Activated CD4-positive, alpha-beta T cell treated with anti-CD3 and anti-CD28 coated beads, Interleukin-2, amount 50 U/mL, for 48 hours (primary cell): ENCODE results near the gene AGTPBP1.
"Not testable (repeated sequence)": the region's sequence is repeated elsewhere in the genome, so short reads cannot be mapped to it uniquely, and the experiment has no call there.

Source experiments
- DNase-seq, 2 experiments: peaks; one replicate each; pipeline ENCODE4 v3.0.0-alpha.2; 2020

Gene AGTPBP1

GRCh38 chr9:85741875-85742596, at the start of gene AGTPBP1:
Gene AGTPBP1, minus strand, starts transcription at chr9:85741954. Its CDS starts 29,421 bp downstream, at chr9:85712533.
- peak; percentile 96 to 97 for DNase-seq

DNA sequence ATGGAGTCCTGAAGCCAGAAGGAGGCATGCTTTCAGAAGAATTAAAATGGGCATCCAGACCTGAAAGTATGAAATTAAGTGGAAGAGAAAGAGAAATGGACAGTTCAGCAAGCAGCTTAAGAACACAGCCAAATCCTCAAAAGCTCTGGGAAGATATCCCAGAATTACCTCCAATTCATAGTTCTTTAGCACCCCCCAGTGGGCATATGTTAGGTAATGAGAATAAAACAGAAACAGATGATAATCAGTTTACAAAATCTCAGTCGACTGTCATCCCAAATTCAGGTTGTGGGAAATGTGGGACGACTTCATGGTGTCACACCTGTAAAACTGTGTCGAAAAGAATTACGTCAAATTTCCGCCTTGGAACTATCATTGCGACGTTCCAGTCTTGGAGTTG, 44.4 kb upstream of the AGTPBP1 start:
- DNase-seq = not testable (repeated sequence)

DNA sequence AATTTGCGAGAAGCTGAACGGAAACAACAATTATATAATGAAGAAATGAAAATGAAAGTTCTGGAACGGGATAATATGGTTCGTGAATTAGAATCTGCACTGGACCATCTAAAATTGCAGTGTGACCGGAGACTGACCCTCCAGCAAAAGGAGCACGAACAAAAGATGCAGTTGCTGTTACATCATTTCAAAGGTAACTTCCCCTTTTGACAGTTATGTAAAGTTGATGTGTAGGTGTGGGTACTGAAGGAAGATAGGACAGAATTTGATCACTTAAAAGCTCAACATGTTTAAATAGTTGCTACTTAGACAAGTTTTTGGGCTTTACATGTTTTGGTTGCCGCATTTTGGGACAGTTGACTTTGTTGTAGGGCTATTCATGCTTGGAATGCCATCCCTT, 32.1 kb upstream of the AGTPBP1 start:
- DNase-seq = not testable (repeated sequence)

- DNase-seq = not testable (repeated sequence)
Observed at GRCh38 chr9:85761802-85762201, 20.0 kb upstream of the AGTPBP1 start.

GRCh38 chr9:85757716-85758115, 16.0 kb upstream of the AGTPBP1 start:
- not testable (repeated sequence) for DNase-seq

- DNase-seq = not testable (repeated sequence)
Observed at GRCh38 chr9:85756216-85756615, 14.5 kb upstream of the AGTPBP1 start.

DNA sequence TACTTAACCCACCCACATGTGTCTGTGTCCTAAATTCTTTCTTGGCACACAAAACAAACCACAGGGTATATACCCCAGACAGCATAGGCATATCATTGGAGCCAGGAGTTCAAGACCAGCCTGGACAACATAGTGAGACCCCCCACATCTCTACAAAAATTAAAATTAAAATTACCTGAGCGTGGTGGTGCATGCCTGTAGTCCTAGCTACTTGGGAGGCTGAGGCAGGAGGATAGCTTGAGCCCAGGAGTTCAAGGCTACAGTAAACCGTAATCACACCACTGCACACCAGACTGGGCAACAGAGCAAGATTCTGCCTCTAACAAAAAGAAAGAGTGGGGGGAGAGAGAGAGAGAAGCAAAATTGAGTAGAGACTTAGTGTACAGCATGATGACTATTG, 4.6 kb upstream of the AGTPBP1 start:
- DNase-seq = no peak

DNA sequence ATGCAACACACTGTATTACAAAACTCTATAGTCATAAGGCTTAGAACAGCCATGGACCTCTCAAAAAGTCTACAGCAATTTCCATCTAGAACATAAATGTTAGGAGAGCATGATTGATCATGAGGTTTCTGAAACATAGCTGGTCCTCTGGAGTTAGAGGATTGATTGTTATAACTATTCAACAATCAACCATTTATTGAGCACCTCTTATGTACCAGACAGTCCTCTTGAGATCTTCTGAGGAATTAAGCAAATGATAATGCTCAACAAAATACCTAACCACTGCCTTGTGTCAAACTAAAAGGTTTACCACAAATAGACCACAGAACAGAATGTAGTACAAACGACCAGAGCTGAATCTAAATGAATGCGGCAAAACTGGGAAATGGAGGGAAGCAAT, 3.4 kb upstream of the AGTPBP1 start:
- no peak for DNase-seq

DNA sequence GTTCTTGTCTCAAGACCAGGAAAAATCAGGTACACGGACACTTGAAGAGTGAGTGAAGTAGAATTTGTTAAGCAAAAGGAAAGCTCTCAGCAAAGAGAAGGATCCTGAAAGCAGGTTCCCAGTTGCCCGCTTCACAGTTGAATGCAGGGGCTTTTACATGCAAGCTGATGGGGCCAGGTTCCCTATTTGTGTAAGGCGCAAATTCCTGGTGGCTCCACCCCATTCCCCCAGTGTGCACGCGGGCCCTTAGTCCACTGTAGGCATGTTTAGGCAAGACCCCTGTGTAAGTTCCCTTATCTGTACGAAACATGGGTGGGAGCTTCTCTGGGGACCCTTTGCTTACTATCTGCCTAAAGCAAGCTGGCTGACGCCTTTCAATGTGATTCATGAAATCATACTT, 2.7 kb upstream of the AGTPBP1 start:
- no peak for DNase-seq

DNA sequence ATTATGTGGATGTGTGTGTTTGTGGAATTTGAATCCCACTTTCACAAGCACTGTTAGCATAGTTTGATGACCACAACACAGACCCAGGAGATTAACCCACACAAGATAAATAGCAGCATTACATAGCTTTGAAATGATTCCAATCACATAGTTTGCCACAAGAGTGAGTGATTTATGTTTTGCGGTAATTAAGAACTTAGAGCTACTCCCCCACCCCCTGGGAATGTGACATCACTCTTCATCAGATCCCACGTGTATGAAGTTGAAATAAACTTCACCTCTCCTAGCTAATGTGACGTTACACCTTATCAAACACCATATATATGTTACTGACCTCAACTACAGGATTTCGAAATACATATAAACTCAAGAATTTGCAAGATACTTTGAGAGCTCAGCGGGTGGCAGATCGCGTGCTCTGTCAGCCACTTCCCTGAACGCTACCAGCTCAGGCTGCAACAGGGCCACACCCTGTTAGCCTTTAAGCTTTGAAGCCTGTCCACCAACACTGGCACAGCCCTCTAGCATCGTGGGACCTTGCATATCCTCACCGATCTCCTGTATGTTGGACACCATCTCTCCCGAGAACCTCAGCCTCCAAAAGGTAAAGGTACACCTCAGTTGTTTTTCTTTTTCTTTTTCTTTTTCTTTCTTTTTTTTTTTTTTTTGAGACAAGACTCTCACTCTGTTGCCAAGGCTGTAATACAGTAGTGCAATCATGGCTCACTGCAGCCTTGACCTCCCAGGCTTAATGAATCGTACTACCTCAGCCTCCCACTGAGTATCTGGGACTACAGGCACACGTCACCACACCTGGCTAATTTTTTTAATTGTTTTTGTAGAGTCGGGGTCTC, 1.7 kb upstream of the AGTPBP1 start:
- no peak for DNase-seq

DNA sequence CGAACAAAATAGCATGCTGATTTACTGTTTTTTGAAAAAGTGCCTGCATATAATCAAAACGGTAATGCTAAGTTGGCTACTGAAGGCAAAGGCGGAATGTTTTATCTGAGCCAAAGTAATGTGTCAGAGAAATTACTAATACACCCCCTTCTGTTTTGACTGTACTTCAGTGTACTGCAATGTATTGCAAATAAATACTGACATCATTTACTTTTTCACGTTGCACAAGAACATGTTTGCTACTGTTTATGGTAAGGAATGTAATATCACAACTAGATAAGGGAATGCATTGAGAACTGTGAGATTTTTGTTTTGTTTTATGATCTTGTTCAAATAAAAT, 813 bp upstream of the AGTPBP1 start:
- no peak for DNase-seq

- DNase-seq = peak; percentile 55 to 57
Observed at GRCh38 chr9:85741095-85741874, 469 bp downstream of the AGTPBP1 start.

GRCh38 chr9:85740787-85741094, 1.0 kb downstream of the AGTPBP1 start:
- no peak for DNase-seq

DNA sequence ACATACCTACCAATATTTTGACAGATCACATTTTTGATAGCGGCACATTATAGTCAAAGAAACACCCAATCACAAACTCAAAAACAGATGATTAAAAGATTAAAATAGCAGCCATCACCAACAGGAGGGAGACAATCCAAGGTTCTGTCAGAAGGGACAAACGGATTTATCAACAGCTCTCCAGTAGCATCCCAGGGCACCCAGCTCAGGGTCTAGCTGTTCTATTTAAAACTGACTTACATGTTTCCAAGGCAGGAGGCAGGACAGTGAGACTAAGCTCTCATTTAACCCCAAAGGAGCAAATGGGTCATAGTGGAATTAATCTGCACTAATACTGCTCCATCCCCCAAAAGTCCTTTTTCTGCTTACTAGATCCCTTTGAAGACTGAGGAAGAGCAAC, 3.2 kb downstream of the AGTPBP1 start:
- no peak for DNase-seq

GRCh38 chr9:85737671-85738070, 4.1 kb downstream of the AGTPBP1 start:
- DNase-seq = no peak

GRCh38 chr9:85730916-85731630, 10.7 kb downstream of the AGTPBP1 start:
- DNase-seq = no peak

DNA sequence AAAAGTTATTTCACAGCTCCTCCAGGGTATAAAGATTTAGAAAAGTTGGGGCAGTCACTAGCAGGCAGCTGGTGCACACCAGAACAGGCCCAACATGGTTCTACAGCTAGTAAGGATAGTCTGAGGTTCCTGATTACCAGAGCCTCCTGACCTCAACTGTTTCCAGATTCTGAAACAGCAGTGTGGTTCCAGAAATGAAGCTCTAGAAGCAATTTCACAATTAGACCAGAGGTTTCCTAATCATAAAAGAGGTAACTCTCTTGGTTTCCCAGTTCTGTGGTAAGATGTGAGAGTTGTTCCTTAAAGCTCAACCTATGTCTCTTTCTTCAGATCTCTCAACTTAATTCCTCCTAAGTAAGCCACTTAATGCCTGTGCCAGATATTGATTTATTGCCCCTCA, 11.9 kb downstream of the AGTPBP1 start:
- DNase-seq = no peak

- DNase-seq = no peak
Observed at GRCh38 chr9:85727500-85727899, 14.3 kb downstream of the AGTPBP1 start.

DNA sequence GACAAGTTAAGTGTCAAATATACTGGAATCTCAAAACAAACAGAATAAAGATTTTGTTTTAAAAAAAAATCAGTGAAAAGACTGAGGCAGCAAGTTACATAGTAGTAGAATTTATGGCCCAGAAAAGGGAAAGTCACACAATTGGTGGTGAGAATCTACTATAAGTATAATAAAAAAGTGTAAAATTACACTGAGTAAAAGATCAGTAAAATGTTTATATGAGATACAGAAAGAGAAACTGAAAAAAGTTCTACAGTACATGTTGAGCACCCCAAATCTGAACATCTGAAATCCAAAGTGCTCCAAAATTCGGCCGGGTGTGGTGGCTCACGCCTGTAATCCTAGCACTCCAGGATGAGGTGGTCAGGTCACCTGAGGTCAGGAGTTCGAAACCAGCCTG, 15.0 kb downstream of the AGTPBP1 start:
- DNase-seq = no peak

DNA sequence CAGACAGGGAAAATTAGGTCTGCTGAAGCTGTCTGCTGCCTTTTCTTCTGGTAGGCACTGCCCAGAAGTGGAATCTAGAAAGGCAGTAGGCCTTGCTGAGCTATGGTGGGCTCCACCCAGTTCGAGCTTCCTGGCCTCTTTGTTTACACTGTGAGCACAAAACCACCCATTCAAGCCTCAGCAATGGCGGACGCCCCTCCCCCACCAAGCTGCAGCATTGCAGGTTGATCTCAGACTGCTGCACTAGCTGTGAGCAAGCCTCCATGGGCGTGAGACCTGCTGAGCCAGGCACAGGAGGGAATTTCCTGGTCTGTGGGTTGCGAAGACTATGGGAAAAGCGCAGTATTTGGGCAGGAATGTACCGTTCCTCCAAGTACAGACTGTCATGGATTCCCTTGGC, 18.5 kb downstream of the AGTPBP1 start:
- peak; percentile 15 to 19 for DNase-seq

DNA sequence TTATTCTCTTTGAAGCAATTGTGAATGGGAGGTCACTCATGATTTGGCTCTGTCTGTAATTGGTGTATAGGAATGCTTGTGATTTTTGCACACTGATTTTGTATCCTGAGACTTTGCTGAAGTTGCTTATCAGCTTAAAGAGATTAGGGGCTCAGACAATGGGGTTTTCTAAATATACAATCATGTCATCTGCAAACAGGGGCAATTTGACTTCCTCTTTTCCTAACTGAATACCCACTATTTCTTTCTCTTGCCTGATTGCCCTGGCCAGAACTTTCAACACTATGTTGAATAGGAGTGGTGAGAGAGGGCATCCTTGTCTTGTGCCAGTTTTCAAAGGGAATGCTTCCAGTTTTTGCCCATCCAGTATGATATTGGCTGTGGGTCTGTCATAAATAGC, 22.3 kb downstream of the AGTPBP1 start:
- not testable (repeated sequence) for DNase-seq

- not testable (repeated sequence) for DNase-seq
Observed at GRCh38 chr9:85717818-85718217, 23.9 kb downstream of the AGTPBP1 start.

DNA sequence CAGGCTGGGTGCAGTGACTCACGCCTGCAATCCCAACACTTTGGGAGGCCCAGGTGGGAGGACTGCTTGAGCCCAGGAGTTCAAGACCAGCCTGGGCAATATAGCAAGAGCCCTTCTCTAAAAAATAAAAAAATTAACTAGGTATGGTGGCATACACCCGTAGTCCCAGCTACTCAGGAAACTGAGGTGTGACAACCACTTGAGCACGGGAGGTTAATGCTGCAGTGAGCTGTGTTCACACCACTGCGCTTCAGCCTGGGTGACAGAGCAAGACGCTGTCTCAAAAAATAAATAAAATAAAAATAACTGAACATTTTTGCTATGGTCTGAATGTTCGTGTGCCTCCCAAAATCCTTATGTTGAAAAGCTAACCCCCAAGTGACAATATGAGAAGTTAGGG, 24.5 kb downstream of the AGTPBP1 start:
- DNase-seq = no peak
